HG03159 (cell line): Measurements from ENCODE around the gene HOTAIR.

Source experiments
- ATAC-seq: cut with Tn5 transposase; IDR thresholded peaks from one replicate; pipeline ENCODE4 v1.9.1; 2021; ENCODE audit warnings: mild to moderate bottlenecking, moderate library complexity; ENCODE audit not compliant: unreplicated experiment

The HOTAIR gene

GRCh38 chr12:53963005-53963404 lies 11.7 kb downstream of the HOTAIR start:
- ATAC-seq = no peak

- ATAC-seq = no peak
Measured at GRCh38 chr12:53961025-53961761, 13.6 kb downstream of the HOTAIR start.

GRCh38 chr12:53960187-53961024 lies 14.3 kb downstream of the HOTAIR start:
- ATAC-seq = no peak

- ATAC-seq = no peak
Measured at GRCh38 chr12:53959314-53959713, 15.4 kb downstream of the HOTAIR start.

GRCh38 chr12:53958128-53958527 lies 16.6 kb downstream of the HOTAIR start:
- no peak for ATAC-seq

GRCh38 chr12:53956914-53957536 lies 17.7 kb downstream of the HOTAIR start:
- no peak for ATAC-seq

GRCh38 chr12:53956251-53956887 lies 18.4 kb downstream of the HOTAIR start:
- ATAC-seq = no peak

GRCh38 chr12:53955776-53956250 lies 18.9 kb downstream of the HOTAIR start:
- no peak for ATAC-seq

GRCh38 chr12:53955036-53955775 lies 19.5 kb downstream of the HOTAIR start:
- ATAC-seq = no peak

GRCh38 chr12:53954694-53955035 lies 20.1 kb downstream of the HOTAIR start, which contains the start of gene HOXC12:
TSS of gene HOXC12 (plus strand) at chr12:53954903. CDS start at chr12:53954930, 27 bp downstream.
- no peak for ATAC-seq

GRCh38 chr12:53953831-53954693 lies 20.7 kb downstream of the HOTAIR start:
- ATAC-seq = no peak

- ATAC-seq = no peak
Measured at GRCh38 chr12:53952871-53953734, 21.7 kb downstream of the HOTAIR start.

- ATAC-seq = no peak
Measured at GRCh38 chr12:53952335-53952694, 22.4 kb downstream of the HOTAIR start.

- ATAC-seq = no peak
Measured at GRCh38 chr12:53951577-53952334, 23.0 kb downstream of the HOTAIR start.

- no peak for ATAC-seq
Measured at GRCh38 chr12:53950789-53951576, 23.8 kb downstream of the HOTAIR start.

GRCh38 chr12:53950437-53950773 lies 24.3 kb downstream of the HOTAIR start:
- no peak for ATAC-seq
